Left ventricle myocardium inferior (tissue), 1 donor: ENCODE data around the gene NSL1. TPM values are rescaled to one million over a fixed set of nuclear protein-coding genes. Genes with fewer than 3 reads are reported as not detected.

ENCODE experiments used
- DNase-seq: peaks from one replicate; pipeline ENCODE4 v3.0.0-alpha.2; 2020
- H3K27ac ChIP-seq: fragments of 200-600 bp; replicated peaks from 2 replicates; pipeline ENCODE4 v1.8.0; 2021
- H3K27me3 ChIP-seq: fragments of 200-600 bp; 2 replicates; pipeline ENCODE4 v1.8.0; 2021; ENCODE audit warnings: low read depth
- H3K36me3 ChIP-seq: fragments of 200-600 bp; 2 replicates; pipeline ENCODE4 v1.8.0; 2021
- H3K4me1 ChIP-seq: fragments of 200-600 bp; 2 replicates; pipeline ENCODE4 v1.8.0; 2021
- H3K4me3 ChIP-seq: fragments of 200-600 bp; 2 replicates; pipeline ENCODE4 v1.8.0; 2021; ENCODE audit warnings: mild to moderate bottlenecking, moderate library complexity
- H3K9me3 ChIP-seq: fragments of 200-600 bp; replicated peaks from 2 replicates; pipeline ENCODE4 v1.8.0; 2021
- intact Hi-C: fragments of 100-400 bp; cut with micrococcal nuclease; formaldehyde crosslinking; loops from one replicate; pipeline ENCODE4 v1.11.0; 2022
- total RNA-seq: library from RNA; stranded (reverse); fragmentation: NEBNext Ultra II Directional; extraction: Animal tissue kit (Norgen Biotek cat#: 25700); gene quantifications from one replicate; pipeline ENCODE4 v1.2.1, GENCODE V29; 2021
- TF ChIP-seq, protein P1 (sequence below): fragments of 200-600 bp; IDR thresholded peaks from 2 replicates; pipeline ENCODE4 v1.8.0; 2021; ENCODE audit warnings: antibody characterized with exemption, mild to moderate bottlenecking, borderline replicate concordance
- donor health status: DM: no; HTN: yes; CAD: no; lungs with severe emphysema.

NSL1 gene
- total RNA-seq, 1 donor from 2014 or later = 29.0 TPM

DNA sequence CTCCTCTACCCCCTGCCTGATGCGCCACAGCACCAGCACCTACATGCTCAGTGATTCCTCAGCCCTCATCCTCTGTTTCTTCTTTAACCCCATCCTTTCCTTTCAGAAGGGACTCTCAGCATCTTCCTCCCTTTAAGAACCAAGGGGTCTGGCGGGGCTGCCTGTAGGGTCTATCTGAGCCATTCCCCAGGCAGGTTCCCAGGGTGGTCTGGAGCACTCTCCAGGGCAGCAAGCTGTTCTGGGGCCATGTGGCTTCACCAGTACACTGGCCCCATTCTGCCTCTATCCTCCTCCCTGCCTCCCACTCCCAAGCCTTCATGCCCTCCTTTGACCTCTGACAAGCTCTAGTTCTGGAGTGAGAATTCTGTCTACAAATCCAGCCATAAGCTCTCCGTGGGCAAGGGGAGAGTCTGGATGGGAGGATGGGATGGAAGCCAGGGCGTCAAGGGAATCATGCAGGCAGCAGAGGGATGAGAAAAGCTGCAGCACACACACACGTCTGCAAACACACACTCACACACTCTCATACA is 102.3 kb downstream of the NSL1 start:
- no peak overlapping the region for H3K4me3 ChIP-seq

DNA sequence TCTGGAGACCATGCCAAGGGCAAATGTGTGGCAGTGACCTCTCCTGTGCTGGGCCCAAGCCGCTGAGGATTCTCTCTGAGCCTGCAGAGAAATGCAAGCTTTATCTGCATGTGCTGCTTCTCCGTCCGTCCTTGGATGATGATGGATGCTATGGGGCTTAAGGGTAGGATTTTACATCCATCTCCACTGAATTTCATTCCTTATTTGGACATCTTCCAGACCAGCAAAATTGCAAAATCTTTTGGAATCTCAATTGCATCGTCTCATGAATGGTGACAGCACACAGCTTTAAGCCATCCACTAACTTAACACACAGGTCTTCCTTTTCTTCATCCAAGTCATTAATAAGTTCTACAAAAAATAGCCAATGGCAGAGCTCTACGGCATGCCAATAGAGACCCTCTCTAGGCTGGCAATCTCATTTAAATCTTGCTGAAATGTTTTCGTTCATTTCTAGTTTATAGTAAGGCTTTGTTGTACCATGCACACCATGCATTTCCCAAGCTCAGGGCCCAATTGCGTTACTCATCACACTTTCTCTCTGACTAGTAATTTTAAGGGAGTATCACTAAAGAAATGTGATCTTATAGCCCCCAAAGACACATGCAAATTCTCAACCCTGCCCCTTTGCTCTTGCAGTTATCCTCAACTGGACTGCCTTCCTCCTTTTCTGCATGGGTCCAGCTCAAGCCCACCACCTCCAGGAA is 103.1 kb downstream of the NSL1 start:
- intact Hi-C loops = no loop called here
- no peak overlapping the region for H3K27ac ChIP-seq
- TF ChIP-seq, protein P1, sequence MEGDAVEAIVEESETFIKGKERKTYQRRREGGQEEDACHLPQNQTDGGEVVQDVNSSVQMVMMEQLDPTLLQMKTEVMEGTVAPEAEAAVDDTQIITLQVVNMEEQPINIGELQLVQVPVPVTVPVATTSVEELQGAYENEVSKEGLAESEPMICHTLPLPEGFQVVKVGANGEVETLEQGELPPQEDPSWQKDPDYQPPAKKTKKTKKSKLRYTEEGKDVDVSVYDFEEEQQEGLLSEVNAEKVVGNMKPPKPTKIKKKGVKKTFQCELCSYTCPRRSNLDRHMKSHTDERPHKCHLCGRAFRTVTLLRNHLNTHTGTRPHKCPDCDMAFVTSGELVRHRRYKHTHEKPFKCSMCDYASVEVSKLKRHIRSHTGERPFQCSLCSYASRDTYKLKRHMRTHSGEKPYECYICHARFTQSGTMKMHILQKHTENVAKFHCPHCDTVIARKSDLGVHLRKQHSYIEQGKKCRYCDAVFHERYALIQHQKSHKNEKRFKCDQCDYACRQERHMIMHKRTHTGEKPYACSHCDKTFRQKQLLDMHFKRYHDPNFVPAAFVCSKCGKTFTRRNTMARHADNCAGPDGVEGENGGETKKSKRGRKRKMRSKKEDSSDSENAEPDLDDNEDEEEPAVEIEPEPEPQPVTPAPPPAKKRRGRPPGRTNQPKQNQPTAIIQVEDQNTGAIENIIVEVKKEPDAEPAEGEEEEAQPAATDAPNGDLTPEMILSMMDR = no peak

More for the DNA sequence above, 102.3 kb downstream of the NSL1 start:
- TF ChIP-seq, protein P1 = no peak
- Histone ChIP-seq H3K4me1 (no peaks in the 10 kb centered on the region), H3K27me3 (peaks cover 15% of the 10 kb centered on the region), H3K36me3 (peaks cover 3% of the 10 kb centered on the region), H3K9me3 (no peaks in the 10 kb centered on the region), H3K27ac (no peak overlapping the region)
- intact Hi-C loops = no loop called here
- DNase-seq = no peak

DNA sequence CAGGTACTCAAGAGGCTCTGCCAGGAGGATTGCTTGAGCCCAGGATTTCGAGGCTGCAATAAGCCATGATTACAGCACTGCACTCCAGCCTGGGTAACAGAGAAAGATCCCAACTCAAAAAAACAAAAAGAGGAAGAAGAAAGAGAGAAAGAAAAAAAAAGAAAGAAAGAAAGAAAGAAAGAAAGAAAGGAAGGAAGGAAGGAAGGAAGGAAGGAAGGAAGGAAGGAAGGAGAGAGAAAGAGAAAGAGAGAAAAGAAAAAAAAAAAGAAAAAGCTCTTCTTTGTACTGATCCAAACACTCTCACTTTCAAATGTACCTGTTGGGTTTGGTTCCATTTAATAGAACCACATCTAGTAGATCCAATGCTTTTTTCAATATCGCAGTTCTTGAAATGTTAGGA is 103.8 kb downstream of the NSL1 start:
- Histone ChIP-seq H3K4me1 (no peaks in the 10 kb centered on the region), H3K27me3 (peaks cover 23% of the 10 kb centered on the region), H3K27ac (no peak overlapping the region), H3K9me3 (no peaks in the 10 kb centered on the region), H3K36me3 (peaks cover 3% of the 10 kb centered on the region), H3K4me3 (no peak overlapping the region)
- TF ChIP-seq, protein P1 = no peak
- intact Hi-C loops = no loop called here
- no peak for DNase-seq

More for the DNA sequence above, 103.1 kb downstream of the NSL1 start:
- H3K9me3 ChIP-seq = no peaks in the 10 kb centered on the region
- H3K4me1 ChIP-seq = no peaks in the 10 kb centered on the region
- H3K36me3 ChIP-seq = peaks cover 3% of the 10 kb centered on the region
- no peak overlapping the region for H3K4me3 ChIP-seq
- H3K27me3 ChIP-seq = peaks cover 23% of the 10 kb centered on the region
- no peak for DNase-seq

DNA sequence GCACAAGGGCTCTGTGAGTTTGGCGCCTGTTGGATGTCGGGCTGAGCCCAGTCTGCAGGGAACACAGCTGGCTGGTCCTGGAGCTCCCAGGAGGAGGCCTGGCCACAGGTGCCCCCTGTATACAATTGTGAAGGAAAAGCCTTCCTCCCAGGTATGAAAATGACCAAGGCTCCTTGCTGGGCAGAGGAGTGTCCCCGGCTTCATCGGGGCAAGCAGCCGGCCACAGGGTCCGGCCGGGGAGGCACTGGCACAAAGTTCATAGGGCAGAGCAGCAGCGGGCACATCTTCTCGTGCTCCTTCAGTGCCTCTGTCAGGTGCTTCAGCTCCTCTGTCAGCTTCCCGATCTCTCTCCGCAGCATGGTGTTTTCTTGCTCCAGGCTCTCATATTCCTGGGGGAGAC is 105.0 kb downstream of the NSL1 start:
- Histone ChIP-seq H3K27ac (no peak overlapping the region), H3K4me3 (no peak overlapping the region), H3K4me1 (no peaks in the 10 kb centered on the region), H3K27me3 (peaks cover 16% of the 10 kb centered on the region), H3K36me3 (peaks cover 3% of the 10 kb centered on the region), H3K9me3 (no peaks in the 10 kb centered on the region)
- TF ChIP-seq, protein P1 = no peak
- intact Hi-C loops = no loop called here
- DNase-seq = no peak

DNA sequence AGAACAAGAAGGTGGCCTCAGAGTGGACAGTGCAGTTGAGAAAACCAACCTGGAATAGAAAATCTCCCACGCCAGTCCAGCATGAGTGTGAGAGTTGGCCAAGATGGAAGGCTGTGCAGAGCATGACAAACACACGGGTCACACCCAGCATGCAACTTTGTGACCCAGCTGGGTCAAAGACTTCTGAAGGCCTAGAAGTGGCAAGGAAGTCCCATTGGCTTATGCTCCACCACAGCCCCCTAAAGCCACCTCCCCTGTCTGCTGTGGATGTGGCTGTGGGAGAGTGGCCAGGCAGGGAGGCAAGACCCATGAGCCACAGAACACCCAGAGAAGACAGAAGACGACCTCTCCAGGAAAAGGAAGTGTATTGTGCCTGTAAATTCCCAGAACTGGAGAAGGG is 105.5 kb downstream of the NSL1 start:
- intact Hi-C loops = no loop called here
- Histone ChIP-seq H3K36me3 (peaks cover 3% of the 10 kb centered on the region), H3K4me3 (no peak overlapping the region), H3K9me3 (no peaks in the 10 kb centered on the region), H3K27ac (no peak overlapping the region), H3K27me3 (peaks cover 16% of the 10 kb centered on the region), H3K4me1 (no peaks in the 10 kb centered on the region)
- DNase-seq = no peak
- TF ChIP-seq, protein P1 = no peak
